B cell (primary cell): ENCODE results near the gene PSD. TPM values are rescaled to one million over a fixed set of nuclear protein-coding genes. Genes with fewer than 3 reads are reported as not detected.

Experiments used
- ATAC-seq: fragments of 200-7000 bp; cut with Tn5 transposase; one replicate; pipeline ENCODE4 v1.10.0; 2021; ENCODE audit warnings: low read depth, mild to moderate bottlenecking, moderate number of reproducible peaks, moderate library complexity
- CTCF ChIA-PET: fragments of 350-600 bp; sonication (Branson Sonifier 250); formaldehyde crosslinking; loops from one replicate; lab custom pipeline; 2021; ENCODE audit warnings: antibody characterized with exemption, inconsistent platforms; lab: Charles Lee
- POLR2A ChIA-PET: fragments of 350-600 bp; sonication (Branson Sonifier 250); formaldehyde crosslinking; loops from one replicate; lab custom pipeline; 2021; ENCODE audit warnings: antibody characterized with exemption; lab: Charles Lee
- DNase-seq: peaks from one replicate; pipeline ENCODE4 v3.0.0; 2013
- H2AFZ ChIP-seq: 2 replicates; pipeline ENCODE4 v1.6.1; 2012; ENCODE audit warnings: mild to moderate bottlenecking, low read depth, low read length; ENCODE audit not compliant: insufficient read depth, poor library complexity, severe bottlenecking
- H3K27ac ChIP-seq, 2 donors: 1 replicate in 1 of 2; 2 replicates in 1 of 2; pipeline ENCODE4 v1.5.1; 2012 to 2013; ENCODE audit warnings: low read length in 2 of 2, mild to moderate bottlenecking in 2 of 2, moderate library complexity in 1 of 2
- H3K27me3 ChIP-seq, 4 experiments: fragments of 200-600 bp in 1 of 4; sonication (generic) in 1 of 4; replicated peaks in 1 of 4; 1 replicate in 2 of 4; 2 replicates in 2 of 4; pipeline versions ENCODE4 v1.6.1 to v1.7.0; 2013 to 2016; ENCODE audit warnings: low read length in 3 of 4, mild to moderate bottlenecking in 2 of 4, mixed read lengths in 1 of 4, moderate library complexity in 1 of 4; ENCODE audit not compliant: insufficient read depth in 4 of 4, control insufficient read depth in 3 of 4; ENCODE audit errors: control extremely low read depth in 1 of 4
- H3K36me3 ChIP-seq, 2 experiments: replicated peaks in 1 of 2; 1 replicate in 1 of 2; 2 replicates in 1 of 2; pipeline versions ENCODE4 v1.6.1 to v1.7.1; 2013; ENCODE audit warnings: low read length in 1 of 2; ENCODE audit not compliant: insufficient read depth in 2 of 2, control insufficient read depth in 1 of 2; ENCODE audit errors: control extremely low read depth in 1 of 2, extremely low read depth in 1 of 2
- H3K4me1 ChIP-seq, 2 donors: fragments of 200-600 bp in 1 of 2; sonication (generic) in 1 of 2; 1 replicate in 1 of 2; 2 replicates in 1 of 2; pipeline versions ENCODE4 v1.5.1 to v1.6.1; 2013 to 2017; ENCODE audit warnings: low read length in 2 of 2; ENCODE audit not compliant: control insufficient read depth in 2 of 2, insufficient read depth in 2 of 2
- H3K4me2 ChIP-seq: replicated peaks from 2 replicates; pipeline ENCODE3; 2012; ENCODE audit warnings: mild to moderate bottlenecking, low read depth, low read length; ENCODE audit not compliant: poor library complexity, severe bottlenecking
- H3K4me3 ChIP-seq, 5 experiments: fragments of 200-600 bp in 1 of 5; sonication (generic) in 1 of 5; 1 replicate in 3 of 5; 2 replicates in 2 of 5; pipeline versions ENCODE4 v1.5.1 to v1.7.0; 2011 to 2016; ENCODE audit warnings: low read length in 4 of 5, mild to moderate bottlenecking in 4 of 5, low read depth in 2 of 5, control low read depth in 1 of 5, moderate library complexity in 1 of 5; ENCODE audit not compliant: insufficient read depth in 1 of 5; ENCODE audit errors: control extremely low read depth in 1 of 5, extremely low read depth in 1 of 5
- H3K79me2 ChIP-seq: fragments of 200-600 bp; sonication (generic); one replicate; pipeline ENCODE4 v1.6.0; 2016; ENCODE audit warnings: low read length; ENCODE audit not compliant: control insufficient read depth, insufficient read depth
- H3K9ac ChIP-seq: fragments of 200-600 bp; sonication (generic); 2 replicates; pipeline ENCODE4 v1.6.1; 2017; ENCODE audit warnings: mild to moderate bottlenecking, low read length, moderate library complexity
- H3K9me3 ChIP-seq, 3 donors: one replicate each; pipeline versions ENCODE4 v1.6.1 to v1.7.1; 2013; ENCODE audit warnings: low read length in 2 of 3; ENCODE audit not compliant: control insufficient read depth in 2 of 3, insufficient read depth in 1 of 3; ENCODE audit errors: control extremely low read depth in 1 of 3
- H4K20me1 ChIP-seq: 2 replicates; pipeline ENCODE4 v1.6.0; 2012; ENCODE audit warnings: mild to moderate bottlenecking, low read length; ENCODE audit not compliant: insufficient read depth, control insufficient read depth, poor library complexity, severe bottlenecking
- H3K27ac Mint-ChIP-seq: one replicate; pipeline ENCODE4 v1.8.0; 2021; ENCODE audit warnings: mixed read lengths
- H3K27me3 Mint-ChIP-seq: one replicate; pipeline ENCODE4 v1.8.0; 2021; ENCODE audit warnings: mixed read lengths
- H3K4me1 Mint-ChIP-seq: one replicate; pipeline ENCODE4 v1.8.0; 2021; ENCODE audit warnings: mixed read lengths
- H3K4me3 Mint-ChIP-seq: one replicate; pipeline ENCODE4 v1.8.0; 2021; ENCODE audit warnings: mixed read lengths
- H3K9me3 Mint-ChIP-seq: one replicate; pipeline ENCODE4 v1.8.0; 2022; ENCODE audit warnings: mixed read lengths; ENCODE audit not compliant: insufficient read depth
- CTCF ChIP-seq: fragments of 200-600 bp; IDR thresholded peaks from one replicate; pipeline ENCODE4 v1.8.0; 2022; ENCODE audit warnings: antibody characterized with exemption, mild to moderate bottlenecking
- EZH2 ChIP-seq: IDR thresholded peaks from 2 replicates; pipeline ENCODE4 v1.6.1; 2012; ENCODE audit warnings: borderline replicate concordance, low read depth, mild to moderate bottlenecking, moderate library complexity, low read length; ENCODE audit not compliant: insufficient read depth, poor library complexity, severe bottlenecking
- WGBS: methylation state at CpG from one replicate; pipeline ENCODE4 v1.1.5; 2013; ENCODE audit warnings: missing lambda C conversion rate; ENCODE audit not compliant: insufficient coverage; 5-methylcytosine and 5-hydroxymethylcytosine counted together
- intact Hi-C: fragments of 100-400 bp; cut with micrococcal nuclease; formaldehyde crosslinking; loops from one replicate; pipeline ENCODE4 v1.10.0; 2022
- polyA plus RNA-seq: library from polyadenylated mRNA; depleted of rRNA; stranded (reverse); fragments of >200 nt; gene quantifications from 2 replicates; pipeline ENCODE4 v1.2.3, GENCODE V29; 2012
- total RNA-seq, 2 donors: library from RNA; stranded (reverse); fragments of 120-200 nt in 1 of 2; gene quantifications; 1 replicate in 1 of 2; 2 replicates in 1 of 2; pipeline versions ENCODE4 v1.2.3 to v1.2.4, GENCODE V29; 2013 to 2022

Gene PSD
- total and polyA plus RNA-seq, 2 donors (not counting 1 experiment from before 2014, with no cell fraction given): 0.52 to 0.81 TPM

GRCh38 chr10:102384053-102384452, 34.5 kb downstream of the PSD start:
- Mint-ChIP-seq H3K4me3 (no peak overlapping the region), H3K4me1 (peaks cover 12% of the 10 kb centered on the region), H3K27ac (no peak overlapping the region), H3K27me3 (no peaks in the 10 kb centered on the region), H3K9me3 (no peaks in the 10 kb centered on the region)
- H3K4me2 ChIP-seq: no peak overlapping the region
- intact Hi-C loops: no loop called here
- H3K79me2 ChIP-seq: no peaks in the 10 kb centered on the region
- ChIA-PET CTCF (interaction anchor here (0.7 to 3.4 kb wide), 15 partner anchors 10 to 534 kb away, joined by 3 to 29 read pairs (median 4); partner anchors contain the start of genes CNNM2 and NFKB2), POLR2A (no interaction called here)
- ATAC-seq (no peak), DNase-seq (no peak)
- H3K4me3 ChIP-seq: no peak overlapping the region
- no peaks in the 10 kb centered on the region for H3K27me3 ChIP-seq
- H4K20me1 ChIP-seq: no peaks in the 10 kb centered on the region
- 57% methylated on average over 5 of the region's 6 CpGs for WGBS
- H3K9me3 ChIP-seq: no peaks in the 10 kb centered on the region
- TF ChIP-seq EZH2 (no peak), CTCF (no peak)
- H3K27ac ChIP-seq: no peak overlapping the region
- no peak overlapping the region for H3K9ac ChIP-seq
- no peak overlapping the region for H2AFZ ChIP-seq
- H3K4me1 ChIP-seq: peaks cover 0 to 8% of the 10 kb centered on the region in 2 donors
- H3K36me3 ChIP-seq: peaks cover 0 to 33% of the 10 kb centered on the region in 2 experiments

GRCh38 chr10:102382871-102383270, 35.7 kb downstream of the PSD start:
- Histone ChIP-seq H3K9me3 (no peaks in the 10 kb centered on the region), H3K27me3 (no peaks in the 10 kb centered on the region), H3K4me1 (peaks cover 0 to 8% of the 10 kb centered on the region in 2 donors), H3K4me3 (no peak overlapping the region), H4K20me1 (no peaks in the 10 kb centered on the region), H3K79me2 (no peaks in the 10 kb centered on the region), H3K27ac (no peak overlapping the region), H3K9ac (no peak overlapping the region), H2AFZ (no peak overlapping the region), H3K36me3 (peaks cover 0 to 36% of the 10 kb centered on the region in 2 experiments), H3K4me2 (no peak overlapping the region)
- ATAC-seq (no peak), DNase-seq (no peak)
- Mint-ChIP-seq H3K4me1 (peaks cover 12% of the 10 kb centered on the region), H3K4me3 (no peak overlapping the region), H3K27ac (no peak overlapping the region), H3K9me3 (no peaks in the 10 kb centered on the region), H3K27me3 (no peaks in the 10 kb centered on the region)
- intact Hi-C loops: no loop called here
- WGBS: 100% methylated on average over 4 of the region's 8 CpGs
- ChIA-PET POLR2A (no interaction called here), CTCF (interaction anchor here (1.8 to 3.4 kb wide), 4 partner anchors 12 to 153 kb away, joined by 8 to 20 read pairs (median 10); partner anchors contain the start of gene NFKB2)
- TF ChIP-seq CTCF (no peak), EZH2 (no peak)
